Panc1 (cell line): ENCODE measurements around the gene MAF. TPM values are rescaled to one million over a fixed set of nuclear protein-coding genes. Genes with fewer than 3 reads are reported as not detected.

Experiments
- ATAC-seq: fragments of 200-7000 bp; cut with Tn5 transposase; 2 replicates; pipeline ENCODE4 v1.9.1; 2020; ENCODE audit warnings: mild to moderate bottlenecking, moderate library complexity
- BruUV-seq: library from RNA; stranded (reverse); fragments of 400-500 nt; replicated peaks from 2 replicates; lab custom pipeline; 2021; lab: Mats Ljungman, UMichigan
- CTCF ChIA-PET: fragments of 300-600 bp; sonication (Branson Sonifier 250); formaldehyde crosslinking; loops from one replicate; lab custom pipeline; 2022; ENCODE audit warnings: antibody characterized with exemption; lab: Charles Lee
- POLR2A ChIA-PET: fragments of 300-600 bp; sonication (Branson Sonifier 250); formaldehyde crosslinking; loops from one replicate; lab custom pipeline; 2022; ENCODE audit warnings: antibody characterized with exemption; lab: Charles Lee
- DNase-seq: peaks from one replicate; pipeline ENCODE4 v3.0.0-alpha.2; 2010; ENCODE audit warnings: low read depth, low spot score
- H3K27ac ChIP-seq: 2 replicates; pipeline ENCODE4 v1.5.1; 2011; ENCODE audit warnings: mild to moderate bottlenecking, low read length, inconsistent platforms
- H3K27me3 ChIP-seq: fragments of 200-500 bp; sonication (Bioruptor generic); 2 replicates; pipeline ENCODE4 v1.6.0; 2014; ENCODE audit warnings: low read length, inconsistent platforms; ENCODE audit not compliant: control insufficient read depth, insufficient read depth
- H3K36me3 ChIP-seq: fragments of 200-500 bp; sonication (Bioruptor generic); 2 replicates; pipeline ENCODE4 v1.5.1; 2014; ENCODE audit warnings: inconsistent platforms, mild to moderate bottlenecking, low read length, moderate library complexity; ENCODE audit not compliant: control insufficient read depth, insufficient read depth
- H3K4me1 ChIP-seq: 2 replicates; pipeline ENCODE4 v1.5.1; 2011; ENCODE audit warnings: inconsistent platforms, mild to moderate bottlenecking, low read length, moderate library complexity; ENCODE audit not compliant: control insufficient read depth, insufficient read depth
- H3K4me3 ChIP-seq, 2 experiments: 2 replicates each; pipeline ENCODE4 v1.5.1; 2011 to 2012; ENCODE audit warnings: low read depth in 2 of 2, low read length in 2 of 2, mild to moderate bottlenecking in 2 of 2, inconsistent platforms in 1 of 2, moderate library complexity in 1 of 2
- H3K9me3 ChIP-seq: fragments of 200-500 bp; sonication (Bioruptor generic); 2 replicates; pipeline ENCODE4 v1.5.1; 2014; ENCODE audit warnings: low read depth, mild to moderate bottlenecking, inconsistent platforms, low read length, moderate library complexity; ENCODE audit not compliant: control insufficient read depth, insufficient read depth
- POLR2AphosphoS5 ChIP-seq: IDR thresholded peaks from 2 replicates; pipeline ENCODE4 v1.6.1; 2012; ENCODE audit warnings: mild to moderate bottlenecking, low read depth, low read length, moderate library complexity
- SIN3A ChIP-seq: IDR thresholded peaks from 2 replicates; pipeline ENCODE4 v1.6.1; 2012; ENCODE audit warnings: low read depth, mild to moderate bottlenecking, low read length, moderate library complexity, borderline replicate concordance; ENCODE audit not compliant: insufficient read depth
- TCF7L2 ChIP-seq: IDR thresholded peaks from 2 replicates; pipeline ENCODE4 v1.6.1; 2011; ENCODE audit warnings: mild to moderate bottlenecking, low read depth, low read length, inconsistent platforms
- in situ Hi-C: cut with HindIII; loops from 2 replicates; pipeline ENCODE4 v1.10.0; 2016; ENCODE audit warnings: low sequenced_read_pairs, low pct_unique_long_range_greater_than_20kb
- intact Hi-C: fragments of 100-400 bp; cut with micrococcal nuclease; formaldehyde crosslinking; loops from one replicate; pipeline ENCODE4 v1.10.0; 2022; ENCODE audit not compliant: unreplicated experiment
- total RNA-seq: library from RNA; stranded (reverse); gene quantifications from one replicate; pipeline ENCODE4 v1.2.1, GENCODE V29; 2021; ENCODE audit not compliant: unreplicated experiment
- TF ChIP-seq, protein P1 (sequence below), 2 experiments: IDR thresholded peaks; 2 replicates each; pipeline ENCODE4 v1.6.1; 2011 to 2012; ENCODE audit warnings: low read depth in 2 of 2, control low read depth in 1 of 2, low read length in 1 of 2, mild to moderate bottlenecking in 1 of 2, moderate library complexity in 1 of 2; ENCODE audit not compliant: insufficient read depth in 1 of 2
- TF ChIP-seq, protein P2 (sequence below): fragments of 450-650 bp; IDR thresholded peaks from 2 replicates; pipeline ENCODE4 v1.5.1; 2017; ENCODE audit warnings: mild to moderate bottlenecking

The MAF gene
- total RNA-seq, 1 experiment from 2014 or later, result 0.46 TPM

DNA sequence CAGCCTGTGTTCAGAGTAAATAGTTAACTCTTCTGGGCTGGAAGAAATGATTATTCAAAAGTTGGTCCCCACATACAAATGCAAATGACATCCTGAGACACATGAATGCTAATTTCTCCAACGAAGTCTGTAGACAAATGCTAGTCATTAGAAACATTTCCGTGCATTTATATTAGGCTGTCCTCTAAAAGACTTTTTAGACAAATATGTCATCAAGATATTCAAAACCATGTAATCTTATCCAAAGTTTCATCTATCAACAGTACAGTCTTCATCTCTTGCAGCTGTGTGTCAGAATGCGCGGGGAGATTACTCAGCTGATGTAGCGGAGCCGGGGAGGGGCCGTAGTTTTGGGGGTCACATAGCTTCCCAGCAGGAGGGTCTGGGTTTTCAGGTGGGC lies 33.8 kb upstream of the MAF start:
- no peak for DNase-seq

DNA sequence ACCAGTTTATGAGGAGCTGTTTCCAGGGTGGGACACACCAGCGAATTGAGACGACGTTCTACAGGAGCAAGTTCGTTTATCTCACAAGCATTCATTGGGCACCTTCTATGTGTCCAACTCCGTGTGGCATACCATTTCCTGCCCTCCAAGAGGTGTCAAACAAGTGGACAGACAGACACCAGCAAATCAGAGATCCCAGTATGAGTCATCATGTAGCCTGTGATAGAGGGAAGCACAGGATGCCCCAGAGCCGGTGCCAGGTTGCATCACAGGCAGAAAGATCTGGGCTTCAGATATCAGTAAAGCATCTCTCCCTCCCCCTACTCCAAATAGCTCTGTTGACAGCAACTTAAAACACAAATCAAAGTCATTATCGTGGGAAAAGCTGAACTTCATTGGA lies 31.8 kb upstream of the MAF start:
- Histone ChIP-seq H3K4me3 (no peak overlapping the region), H3K9me3 (no peaks in the 10 kb centered on the region), H3K27me3 (no peaks in the 10 kb centered on the region), H3K36me3 (no peaks in the 10 kb centered on the region), H3K4me1 (no peaks in the 10 kb centered on the region), H3K27ac (no peak overlapping the region)
- no TSS peak for BruUV-seq
- in situ Hi-C loops, result no loop called here
- TF ChIP-seq SIN3A (no peak), POLR2AphosphoS5 (no peak), TCF7L2 (no peak)
- TF ChIP-seq, protein P1, sequence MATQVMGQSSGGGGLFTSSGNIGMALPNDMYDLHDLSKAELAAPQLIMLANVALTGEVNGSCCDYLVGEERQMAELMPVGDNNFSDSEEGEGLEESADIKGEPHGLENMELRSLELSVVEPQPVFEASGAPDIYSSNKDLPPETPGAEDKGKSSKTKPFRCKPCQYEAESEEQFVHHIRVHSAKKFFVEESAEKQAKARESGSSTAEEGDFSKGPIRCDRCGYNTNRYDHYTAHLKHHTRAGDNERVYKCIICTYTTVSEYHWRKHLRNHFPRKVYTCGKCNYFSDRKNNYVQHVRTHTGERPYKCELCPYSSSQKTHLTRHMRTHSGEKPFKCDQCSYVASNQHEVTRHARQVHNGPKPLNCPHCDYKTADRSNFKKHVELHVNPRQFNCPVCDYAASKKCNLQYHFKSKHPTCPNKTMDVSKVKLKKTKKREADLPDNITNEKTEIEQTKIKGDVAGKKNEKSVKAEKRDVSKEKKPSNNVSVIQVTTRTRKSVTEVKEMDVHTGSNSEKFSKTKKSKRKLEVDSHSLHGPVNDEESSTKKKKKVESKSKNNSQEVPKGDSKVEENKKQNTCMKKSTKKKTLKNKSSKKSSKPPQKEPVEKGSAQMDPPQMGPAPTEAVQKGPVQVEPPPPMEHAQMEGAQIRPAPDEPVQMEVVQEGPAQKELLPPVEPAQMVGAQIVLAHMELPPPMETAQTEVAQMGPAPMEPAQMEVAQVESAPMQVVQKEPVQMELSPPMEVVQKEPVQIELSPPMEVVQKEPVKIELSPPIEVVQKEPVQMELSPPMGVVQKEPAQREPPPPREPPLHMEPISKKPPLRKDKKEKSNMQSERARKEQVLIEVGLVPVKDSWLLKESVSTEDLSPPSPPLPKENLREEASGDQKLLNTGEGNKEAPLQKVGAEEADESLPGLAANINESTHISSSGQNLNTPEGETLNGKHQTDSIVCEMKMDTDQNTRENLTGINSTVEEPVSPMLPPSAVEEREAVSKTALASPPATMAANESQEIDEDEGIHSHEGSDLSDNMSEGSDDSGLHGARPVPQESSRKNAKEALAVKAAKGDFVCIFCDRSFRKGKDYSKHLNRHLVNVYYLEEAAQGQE (IDR thresholded peaks at IDR 0.05; ENCODE audit: insufficient read depth in 1 of 2, low read depth in 2 of 2, low read length in 1 of 2), result no peak
- TF ChIP-seq, protein P2, sequence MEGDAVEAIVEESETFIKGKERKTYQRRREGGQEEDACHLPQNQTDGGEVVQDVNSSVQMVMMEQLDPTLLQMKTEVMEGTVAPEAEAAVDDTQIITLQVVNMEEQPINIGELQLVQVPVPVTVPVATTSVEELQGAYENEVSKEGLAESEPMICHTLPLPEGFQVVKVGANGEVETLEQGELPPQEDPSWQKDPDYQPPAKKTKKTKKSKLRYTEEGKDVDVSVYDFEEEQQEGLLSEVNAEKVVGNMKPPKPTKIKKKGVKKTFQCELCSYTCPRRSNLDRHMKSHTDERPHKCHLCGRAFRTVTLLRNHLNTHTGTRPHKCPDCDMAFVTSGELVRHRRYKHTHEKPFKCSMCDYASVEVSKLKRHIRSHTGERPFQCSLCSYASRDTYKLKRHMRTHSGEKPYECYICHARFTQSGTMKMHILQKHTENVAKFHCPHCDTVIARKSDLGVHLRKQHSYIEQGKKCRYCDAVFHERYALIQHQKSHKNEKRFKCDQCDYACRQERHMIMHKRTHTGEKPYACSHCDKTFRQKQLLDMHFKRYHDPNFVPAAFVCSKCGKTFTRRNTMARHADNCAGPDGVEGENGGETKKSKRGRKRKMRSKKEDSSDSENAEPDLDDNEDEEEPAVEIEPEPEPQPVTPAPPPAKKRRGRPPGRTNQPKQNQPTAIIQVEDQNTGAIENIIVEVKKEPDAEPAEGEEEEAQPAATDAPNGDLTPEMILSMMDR, result no peak
- POLR2A ChIA-PET, result interaction anchor here (0.6 kb wide), 1 partner anchor 330 kb away, joined by 15 read pairs; no protein-coding TSS in a partner anchor
- ATAC-seq (no peak), DNase-seq (no peak)
- CTCF ChIA-PET, result no interaction called here
- intact Hi-C loops, result no loop called here

More for the DNA sequence above, 33.8 kb upstream of the MAF start:
- no peaks in the 10 kb centered on the region for H3K4me1 ChIP-seq
- no peak overlapping the region for H3K4me3 ChIP-seq
- H3K9me3 ChIP-seq, result no peaks in the 10 kb centered on the region
- POLR2A ChIA-PET, result no interaction called here
- H3K27ac ChIP-seq, result no peak overlapping the region
- intact Hi-C loops (no loop called here), in situ Hi-C loops (no loop called here)
- CTCF ChIA-PET, result no interaction called here
- no peak for ATAC-seq
- H3K27me3 ChIP-seq, result no peaks in the 10 kb centered on the region
- H3K36me3 ChIP-seq, result no peaks in the 10 kb centered on the region
- no peak for TF ChIP-seq TCF7L2
- no TSS peak for BruUV-seq

DNA sequence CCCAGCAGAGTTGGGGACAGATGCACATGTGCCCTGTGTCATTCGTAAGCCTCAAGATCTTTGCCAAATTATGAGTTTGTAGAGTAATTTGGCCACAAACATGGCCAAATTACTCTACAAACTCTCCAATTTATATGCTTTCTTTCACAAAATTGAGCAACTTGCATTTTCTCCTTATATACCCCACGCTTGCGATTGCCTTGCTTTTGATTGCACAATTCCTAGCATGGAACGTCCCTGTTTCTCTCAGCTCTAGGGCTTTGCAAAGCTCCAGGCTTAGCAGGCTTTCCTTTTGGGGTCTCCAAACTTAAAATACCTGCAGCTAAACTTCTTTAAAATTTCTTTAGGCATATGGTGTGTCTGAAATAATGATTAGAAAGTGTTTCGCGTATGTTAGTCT lies 28.5 kb upstream of the MAF start:
- no peaks in the 10 kb centered on the region for H3K27me3 ChIP-seq
- CTCF ChIA-PET, result no interaction called here
- H3K4me1 ChIP-seq, result no peaks in the 10 kb centered on the region
- intact Hi-C loops (no loop called here), in situ Hi-C loops (no loop called here)
- H3K9me3 ChIP-seq, result no peaks in the 10 kb centered on the region
- H3K27ac ChIP-seq, result no peak overlapping the region
- ATAC-seq (no peak), DNase-seq (no peak)
- H3K36me3 ChIP-seq, result no peaks in the 10 kb centered on the region
- no peak overlapping the region for H3K4me3 ChIP-seq
- TF ChIP-seq POLR2AphosphoS5, result no peak
- POLR2A ChIA-PET, result no interaction called here
- no TSS peak for BruUV-seq
